Sigmoid colon (tissue), 7 donors: ENCODE results near the gene PDE6G. TPM values are rescaled to one million over a fixed set of nuclear protein-coding genes. Genes with fewer than 3 reads are reported as not detected.
A peak's percentile ranks its signal among the peaks of the same experiment; 100 is the strongest.

Experiments
- DNase-seq: peaks from one replicate; pipeline ENCODE4 v3.0.0-alpha.2; 2019
- H3K27ac ChIP-seq, 4 donors: fragments of 200-600 bp; sonication (generic); one replicate each; pipeline ENCODE4 v1.5.1; 2016 to 2019; ENCODE audit warnings: mild to moderate bottlenecking in 1 of 4
- H3K27me3 ChIP-seq, 3 donors: fragments of 200-600 bp; sonication (generic); one replicate each; pipeline ENCODE4 v1.5.1; 2019; ENCODE audit warnings: mild to moderate bottlenecking in 1 of 3
- H3K36me3 ChIP-seq, 4 donors: fragments of 200-600 bp; sonication (generic); one replicate each; pipeline ENCODE4 v1.5.1; 2016 to 2019
- H3K4me1 ChIP-seq, 4 donors: fragments of 200-600 bp; sonication (generic); one replicate each; pipeline ENCODE4 v1.5.1; 2017 to 2019
- H3K4me3 ChIP-seq, 4 donors: fragments of 200-600 bp; sonication (generic); one replicate each; pipeline ENCODE4 v1.5.1; 2017 to 2019; ENCODE audit warnings: mild to moderate bottlenecking in 2 of 4, moderate library complexity in 1 of 4
- H3K9me3 ChIP-seq, 4 donors: fragments of 200-600 bp in 3 of 4; sonication (generic) in 3 of 4; one replicate each; pipeline versions ENCODE4 v1.5.1 to v1.6.1; 2013 to 2019
- EP300 ChIP-seq, 4 donors: sonication (generic); formaldehyde crosslinking; IDR thresholded peaks; one replicate each; pipeline ENCODE4 v1.6.1; 2017; ENCODE audit warnings: antibody characterized with exemption in 4 of 4
- POLR2A ChIP-seq, 2 donors: fragments of 450-650 bp; IDR thresholded peaks; one replicate each; pipeline ENCODE4 v1.6.1; 2016; ENCODE audit warnings: antibody characterized with exemption in 2 of 2, mild to moderate bottlenecking in 2 of 2, moderate library complexity in 2 of 2
- POLR2AphosphoS5 ChIP-seq, 4 donors: sonication (generic); formaldehyde crosslinking; IDR thresholded peaks; one replicate each; pipeline ENCODE4 v1.6.1; 2017; ENCODE audit warnings: antibody characterized with exemption in 4 of 4
- WGBS, 2 donors: extraction: QIAGEN DNeasy Blood & Tissue Kit; methylation state at CpG; one replicate each; pipeline ENCODE4 v1.1.7; 2013; 5-methylcytosine and 5-hydroxymethylcytosine counted together
- intact Hi-C: fragments of 100-400 bp; cut with DNase I; formaldehyde crosslinking; loops from one replicate; pipeline ENCODE4 v1.15.1; 2023
- polyA plus RNA-seq, 3 donors: library from polyadenylated mRNA; stranded (reverse); fragments of 200-250 nt; gene quantifications; one replicate each; pipeline ENCODE4 v1.2.3, GENCODE V29; 2013
- small RNA-seq, 3 donors: library from RNA; depleted of rRNA; stranded (forward); fragments of <200 nt; gene quantifications; one replicate each; pipeline ENCODE3, GENCODE V24; 2016
- total RNA-seq, 4 donors: library from RNA; depleted of rRNA; stranded (reverse); fragments of >200 nt; gene quantifications; one replicate each; pipeline ENCODE4 v1.1.0, GENCODE V29; 2016
- TF ChIP-seq, protein P1 (sequence below), 4 experiments: fragments of 450-650 bp in 3 of 4; fragments of 200-600 bp in 1 of 4; IDR thresholded peaks; one replicate each; pipeline ENCODE4 v1.5.1; 2016 to 2019; ENCODE audit warnings: antibody characterized with exemption in 4 of 4, mild to moderate bottlenecking in 3 of 4, moderate library complexity in 2 of 4
- donor health status: healthy with polysubstance abuse.
- donor health status: Bipolar disorder and iron deficiency.
- donor health status: healthy.

The PDE6G gene
- total and polyA plus RNA-seq, 7 donors: 2.3 to 4.4 (median 3.7) TPM; not detected in 4

DNA sequence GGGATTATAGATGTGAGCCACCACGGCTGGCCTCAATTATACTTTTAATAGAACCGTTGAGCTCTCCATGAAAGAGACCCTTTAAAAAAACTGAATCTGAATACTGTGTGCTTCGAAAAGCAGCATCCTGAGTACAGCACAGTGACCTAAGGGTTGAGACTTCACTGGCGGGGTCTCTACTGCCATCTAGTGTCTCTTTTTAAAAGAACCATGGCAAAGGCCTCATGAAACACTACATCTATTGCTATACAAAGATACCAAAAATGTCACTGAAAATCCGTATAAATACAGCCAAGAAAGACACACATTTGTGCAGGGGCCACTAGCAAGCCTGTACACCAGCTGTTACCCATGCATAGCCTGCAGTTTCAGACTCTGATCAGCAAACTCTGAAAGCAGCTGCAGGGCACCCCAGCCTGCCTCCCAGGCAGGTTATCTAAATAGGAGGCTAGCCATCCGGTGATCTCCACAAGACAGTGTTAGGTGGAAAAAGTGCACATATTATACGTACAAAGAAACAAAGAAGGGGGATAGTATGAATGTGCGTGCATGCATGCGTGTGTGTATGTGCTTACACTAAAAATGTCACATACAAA is 54.7 kb downstream of the PDE6G start:
- H3K27me3 ChIP-seq: no peaks in the 10 kb centered on the region
- H3K27ac ChIP-seq: no peak overlapping the region
- H3K36me3 ChIP-seq: peaks cover 10 to 74% (median 32%) of the 10 kb centered on the region in 4 donors
- no peak for TF ChIP-seq EP300 (IDR thresholded peaks at IDR 0.05)
- TF ChIP-seq, protein P1, sequence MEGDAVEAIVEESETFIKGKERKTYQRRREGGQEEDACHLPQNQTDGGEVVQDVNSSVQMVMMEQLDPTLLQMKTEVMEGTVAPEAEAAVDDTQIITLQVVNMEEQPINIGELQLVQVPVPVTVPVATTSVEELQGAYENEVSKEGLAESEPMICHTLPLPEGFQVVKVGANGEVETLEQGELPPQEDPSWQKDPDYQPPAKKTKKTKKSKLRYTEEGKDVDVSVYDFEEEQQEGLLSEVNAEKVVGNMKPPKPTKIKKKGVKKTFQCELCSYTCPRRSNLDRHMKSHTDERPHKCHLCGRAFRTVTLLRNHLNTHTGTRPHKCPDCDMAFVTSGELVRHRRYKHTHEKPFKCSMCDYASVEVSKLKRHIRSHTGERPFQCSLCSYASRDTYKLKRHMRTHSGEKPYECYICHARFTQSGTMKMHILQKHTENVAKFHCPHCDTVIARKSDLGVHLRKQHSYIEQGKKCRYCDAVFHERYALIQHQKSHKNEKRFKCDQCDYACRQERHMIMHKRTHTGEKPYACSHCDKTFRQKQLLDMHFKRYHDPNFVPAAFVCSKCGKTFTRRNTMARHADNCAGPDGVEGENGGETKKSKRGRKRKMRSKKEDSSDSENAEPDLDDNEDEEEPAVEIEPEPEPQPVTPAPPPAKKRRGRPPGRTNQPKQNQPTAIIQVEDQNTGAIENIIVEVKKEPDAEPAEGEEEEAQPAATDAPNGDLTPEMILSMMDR (IDR thresholded peaks at IDR 0.05): peak in 3 of 4 experiments; percentile 46 to 77 (median 53)
- TF ChIP-seq POLR2AphosphoS5 (IDR thresholded peaks at IDR 0.05): peak in 1 of 4 donors; percentile 12
- no peak for TF ChIP-seq POLR2A (IDR thresholded peaks at IDR 0.05)
- intact Hi-C loops: loop anchor here (1.0 to 10.0 kb wide), 4 partner anchors 34 to 457 kb away; partner anchors contain the start of gene FAAP100
- H3K4me3 ChIP-seq: no peak overlapping the region
- WGBS, 2 donors: 39 to 44% methylated on average over 9 of the region's 9 CpGs
- DNase-seq: no peak
- H3K9me3 ChIP-seq: no peaks in the 10 kb centered on the region
- peaks cover 0 to 24% (median 21%) of the 10 kb centered on the region in 4 donors for H3K4me1 ChIP-seq

Small RNA genes lying within 50 kb of the gene (small RNA-seq; reads per million reads assigned to genes)
- gene MIR6786: 0.06 to 0.22 (median 0.15) reads per million in 3 donors

Other genes with a start within 250 kb of the PDE6G start
- gene ACTG1, start 143.7 kb downstream of the PDE6G start, total RNA-seq: 1,000 to 10,000 TPM; 1,038 to 2,003 (median 1,212) TPM
- 1,000 to 10,000 TPM; 2,538 to 4,527 (median 2,852) TPM for gene ACTG1, start 143.7 kb downstream of the PDE6G start, polyA plus RNA-seq
- gene FSCN2, start 128.2 kb downstream of the PDE6G start, total RNA-seq: 1 to 10 TPM in 1 of 4 donors, under 1 TPM in 2, not detected in 1; 0.33 to 1.1 (median 0.95) TPM
- 1 to 10 TPM in 1 of 3 donors, not detected in 2; 2.3 TPM for gene FSCN2, start 128.2 kb downstream of the PDE6G start, polyA plus RNA-seq
- 10 to 100 TPM in 3 of 4 donors, 1 to 10 TPM in 1; 9.6 to 24.1 (median 14.6) TPM for gene FAAP100, start 104.2 kb downstream of the PDE6G start, total RNA-seq
- gene FAAP100, start 104.2 kb downstream of the PDE6G start, polyA plus RNA-seq: 10 to 100 TPM in 2 of 3 donors, 1 to 10 TPM in 1; 6.6 to 27.2 (median 10.9) TPM
- 10 to 100 TPM; 47.1 to 59.7 (median 52.6) TPM for gene NPLOC4, start 19.4 kb downstream of the PDE6G start, total RNA-seq
- gene NPLOC4, start 19.4 kb downstream of the PDE6G start, polyA plus RNA-seq: 10 to 100 TPM; 19.8 to 52.7 (median 34.9) TPM
- gene TSPAN10, start 19.3 kb downstream of the PDE6G start, total RNA-seq: 1 to 10 TPM in 1 of 4 donors, under 1 TPM in 3; 0.36 to 1.7 (median 0.67) TPM
- gene TSPAN10, start 19.3 kb downstream of the PDE6G start, polyA plus RNA-seq: under 1 TPM; 0.46 to 0.76 (median 0.60) TPM
- 10 to 100 TPM; 14.4 to 36.2 (median 26.8) TPM for gene OXLD1, start 10.1 kb upstream of the PDE6G start, total RNA-seq
- gene OXLD1, start 10.1 kb upstream of the PDE6G start, polyA plus RNA-seq: 10 to 100 TPM; 40.8 to 57.5 (median 54.1) TPM
- gene CCDC137, start 10.2 kb upstream of the PDE6G start, total RNA-seq: 10 to 100 TPM in 1 of 4 donors, 1 to 10 TPM in 3; 5.5 to 10.7 (median 9.0) TPM
- gene CCDC137, start 10.2 kb upstream of the PDE6G start, polyA plus RNA-seq: 10 to 100 TPM in 2 of 3 donors, 1 to 10 TPM in 1; 9.0 to 31.1 (median 13.4) TPM
- gene ARL16, start 27.3 kb upstream of the PDE6G start, total RNA-seq: 10 to 100 TPM; 27.7 to 51.7 (median 47.7) TPM
- 10 to 100 TPM; 24.5 to 42.3 (median 36.6) TPM for gene ARL16, start 27.3 kb upstream of the PDE6G start, polyA plus RNA-seq
- 100 to 1,000 TPM in 1 of 4 donors, 10 to 100 TPM in 3; 36.7 to 143 (median 42.5) TPM for gene HGS, start 27.5 kb upstream of the PDE6G start, total RNA-seq
- gene HGS, start 27.5 kb upstream of the PDE6G start, polyA plus RNA-seq: 100 to 1,000 TPM in 1 of 3 donors, 10 to 100 TPM in 2; 52.9 to 111 (median 87.7) TPM
- 10 to 100 TPM; 31.0 to 56.4 (median 39.5) TPM for gene MRPL12, start 46.8 kb upstream of the PDE6G start, total RNA-seq
- 100 to 1,000 TPM; 204 to 258 (median 237) TPM for gene MRPL12, start 46.8 kb upstream of the PDE6G start, polyA plus RNA-seq
- gene SLC25A10, start 55.7 kb upstream of the PDE6G start, total RNA-seq: 1 to 10 TPM in 3 of 4 donors, under 1 TPM in 1; 0.99 to 7.1 (median 3.7) TPM
- gene SLC25A10, start 55.7 kb upstream of the PDE6G start, polyA plus RNA-seq: 10 to 100 TPM; 59.5 to 63.2 (median 60.6) TPM
- 1 to 10 TPM in 2 of 4 donors, under 1 TPM in 2; 0.27 to 1.4 (median 0.72) TPM for gene GCGR, start 147.6 kb upstream of the PDE6G start, total RNA-seq
- under 1 TPM in 1 of 3 donors, not detected in 2; 0.96 TPM for gene GCGR, start 147.6 kb upstream of the PDE6G start, polyA plus RNA-seq
- gene MCRIP1, start 176.7 kb upstream of the PDE6G start, total RNA-seq: 100 to 1,000 TPM; 116 to 129 (median 122) TPM
- gene MCRIP1, start 176.7 kb upstream of the PDE6G start, polyA plus RNA-seq: 10 to 100 TPM; 37.0 to 82.9 (median 78.0) TPM
- not detected for gene PPP1R27, start 178.5 kb upstream of the PDE6G start, total RNA-seq
- gene PPP1R27, start 178.5 kb upstream of the PDE6G start, polyA plus RNA-seq: under 1 TPM in 1 of 3 donors, not detected in 2; 0.50 TPM
- 100 to 1,000 TPM; 201 to 338 (median 268) TPM for gene P4HB, start 204.0 kb upstream of the PDE6G start, total RNA-seq
- 100 to 1,000 TPM; 153 to 750 (median 227) TPM for gene P4HB, start 204.0 kb upstream of the PDE6G start, polyA plus RNA-seq
- 10 to 100 TPM; 67.0 to 99.5 (median 74.1) TPM for gene ARHGDIA, start 214.8 kb upstream of the PDE6G start, total RNA-seq
- 100 to 1,000 TPM; 252 to 452 (median 385) TPM for gene ARHGDIA, start 214.8 kb upstream of the PDE6G start, polyA plus RNA-seq
- 10 to 100 TPM; 39.2 to 44.0 (median 42.6) TPM for gene ALYREF, start 235.0 kb upstream of the PDE6G start, total RNA-seq
- gene ALYREF, start 235.0 kb upstream of the PDE6G start, polyA plus RNA-seq: 10 to 100 TPM; 30.6 to 91.4 (median 35.4) TPM
- gene ANAPC11, start 235.2 kb upstream of the PDE6G start, total RNA-seq: 100 to 1,000 TPM in 3 of 4 donors, 10 to 100 TPM in 1; 93.3 to 185 (median 158) TPM
- gene ANAPC11, start 235.2 kb upstream of the PDE6G start, polyA plus RNA-seq: 100 to 1,000 TPM; 198 to 203 (median 202) TPM
- 1 to 10 TPM in 1 of 4 donors, under 1 TPM in 2, not detected in 1; 0.27 to 1.8 (median 0.71) TPM for gene NPB, start 245.7 kb upstream of the PDE6G start, total RNA-seq
- gene NPB, start 245.7 kb upstream of the PDE6G start, polyA plus RNA-seq: under 1 TPM in 1 of 3 donors, not detected in 2; 0.87 TPM